K562 (cell line): ENCODE measurements around the gene ATP8B4. TPM values are rescaled to one million over a fixed set of nuclear protein-coding genes. Genes with fewer than 3 reads are reported as not detected.

Experiments
- ATF6 ChIP-seq: sonication (generic); formaldehyde crosslinking; IDR thresholded peaks from 2 replicates; pipeline ENCODE4 v1.4.0; 2020; ENCODE audit warnings: mild to moderate bottlenecking, missing genetic modification reagents
- BDP1 ChIP-seq: IDR thresholded peaks from 3 replicates; pipeline ENCODE4 v1.6.1; 2011; ENCODE audit not compliant: insufficient read length, insufficient read depth
- HMGN3 ChIP-seq: IDR thresholded peaks from 2 replicates; pipeline ENCODE4 v1.6.1; 2011; ENCODE audit warnings: borderline replicate concordance, low read depth, mild to moderate bottlenecking, mixed read lengths, low read length; ENCODE audit not compliant: insufficient read length; ENCODE audit errors: extremely low read depth
- ILF3 ChIP-seq: fragments of 450-650 bp; IDR thresholded peaks from 2 replicates; pipeline ENCODE4 v1.6.1; 2018; ENCODE audit warnings: antibody characterized with exemption, mild to moderate bottlenecking, moderate library complexity, borderline replicate concordance
- MEF2D ChIP-seq: conservative IDR thresholded peaks from 2 replicates; pipeline ENCODE4 v1.6.1; 2016; ENCODE audit warnings: low read depth, missing genetic modification characterization, missing compliant biosample characterization
- MYNN ChIP-seq, 2 experiments: sonication (generic); formaldehyde crosslinking in 1 of 2; IDR thresholded peaks; 2 replicates each; pipeline versions ENCODE4 v1.5.0 to v1.6.1; 2016 to 2020; ENCODE audit warnings: antibody characterized with exemption in 1 of 2, missing genetic modification reagents in 1 of 2
- RAD21 ChIP-seq, 2 experiments: fragments of 250-450 bp in 1 of 2; fragments of 450-650 bp in 1 of 2; sonication (Bioruptor Pico) in 1 of 2; formaldehyde crosslinking in 1 of 2; IDR thresholded peaks in 1 of 2; conservative IDR thresholded peaks in 1 of 2; 2 replicates each; pipeline versions ENCODE4 v1.4.0 to v1.8.0; 2020 to 2022; ENCODE audit warnings: mild to moderate bottlenecking in 2 of 2, moderate library complexity in 1 of 2
- RHOXF2B ChIP-seq: fragments of 250-450 bp; sonication (Bioruptor Pico); conservative IDR thresholded peaks from 2 replicates; pipeline ENCODE4 v1.5.1; 2021
- SRF ChIP-seq, 2 experiments: fragments of 250-450, 450-650 bp in 1 of 2; sonication (Bioruptor Pico) in 1 of 2; sonication (generic) in 1 of 2; formaldehyde crosslinking; IDR thresholded peaks; 2 replicates each; pipeline versions ENCODE4 v1.5.0 to v1.5.1; 2020 to 2022; ENCODE audit warnings: mild to moderate bottlenecking in 1 of 2, missing genetic modification reagents in 1 of 2
- STAG1 ChIP-seq: sonication (generic); formaldehyde crosslinking; IDR thresholded peaks from 2 replicates; pipeline ENCODE4 v1.5.0; 2020; ENCODE audit warnings: missing genetic modification reagents, borderline replicate concordance
- TCF3 ChIP-seq: sonication (generic); formaldehyde crosslinking; IDR thresholded peaks from 2 replicates; pipeline ENCODE4 v1.4.0; 2020; ENCODE audit warnings: mild to moderate bottlenecking, missing genetic modification reagents
- TEAD2 ChIP-seq: fragments of 450-650 bp; IDR thresholded peaks from 2 replicates; pipeline ENCODE4 v1.6.1; 2016; ENCODE audit warnings: missing genetic modification characterization, control low read depth, missing compliant biosample characterization
- ZBTB11 ChIP-seq, 3 experiments: fragments of 200-800 bp in 1 of 3; fragments of 250-450 bp in 1 of 3; fragments of 450-650 bp in 1 of 3; sonication (Bioruptor Pico) in 1 of 3; sonication (Bioruptor generic) in 1 of 3; formaldehyde crosslinking in 1 of 3; IDR thresholded peaks; 2 replicates each; pipeline versions ENCODE4 v1.6.1 to v1.8.0; 2016 to 2022; ENCODE audit warnings: mild to moderate bottlenecking in 2 of 3, missing genetic modification characterization in 2 of 3, missing compliant biosample characterization in 1 of 3, moderate library complexity in 1 of 3
- ZNF224 ChIP-seq: sonication (generic); formaldehyde crosslinking; IDR thresholded peaks from 2 replicates; pipeline ENCODE4 v1.8.0; 2022; ENCODE audit warnings: mild to moderate bottlenecking, missing genetic modification reagents
- ZNF586 ChIP-seq: fragments of 450-650 bp; formaldehyde crosslinking; conservative IDR thresholded peaks from 2 replicates; pipeline ENCODE4 v1.4.0; 2020; ENCODE audit warnings: mild to moderate bottlenecking, moderate library complexity
- ZNF766 ChIP-seq: fragments of 200-800 bp; sonication (Bioruptor generic); conservative IDR thresholded peaks from 2 replicates; pipeline ENCODE4 v1.6.1; 2016; ENCODE audit warnings: missing genetic modification characterization, missing compliant biosample characterization
- polyA plus RNA-seq, 8 experiments: library from polyadenylated mRNA; depleted of rRNA in 4 of 8; stranded (reverse) in 5 of 8; unstranded in 3 of 8; fragments of >200 nt; fragmentation: Nextera tagmentation in 2 of 8; fragmentation: Illumina TruSeq in 1 of 8; extraction: Ambion mirVana in 2 of 8; extraction: Trizol in 1 of 8; gene quantifications; 2 replicates each; pipeline versions ENCODE4 v1.2.1 to v1.2.3, GENCODE V29; 2011 to 2014; ENCODE audit warnings: inconsistent platforms in 1 of 8, missing spikeins in 1 of 8
- total RNA-seq, 7 experiments: library from RNA; depleted of rRNA in 6 of 7; stranded (reverse); fragments of >200 nt in 6 of 7; fragmentation: Illumina TruSeq in 2 of 7; extraction: Trizol in 2 of 7; gene quantifications; 2 replicates each; pipeline versions ENCODE4 v1.2.1 to v1.2.3, GENCODE V29; 2011 to 2021; ENCODE audit warnings: low replicate concordance in 1 of 7
- TF ChIP-seq, protein P1 (sequence below): fragments of 150-350 bp; conservative IDR thresholded peaks from 2 replicates; pipeline ENCODE4 v1.6.1; 2014; ENCODE audit warnings: low read length

The ATP8B4 gene
- total and polyA plus RNA-seq, 9 of the 15 experiments (the other 6 are each of a cell fraction or from before 2014, with no cell fraction given), result 0.14 to 2.5 (median 0.44) TPM

DNA sequence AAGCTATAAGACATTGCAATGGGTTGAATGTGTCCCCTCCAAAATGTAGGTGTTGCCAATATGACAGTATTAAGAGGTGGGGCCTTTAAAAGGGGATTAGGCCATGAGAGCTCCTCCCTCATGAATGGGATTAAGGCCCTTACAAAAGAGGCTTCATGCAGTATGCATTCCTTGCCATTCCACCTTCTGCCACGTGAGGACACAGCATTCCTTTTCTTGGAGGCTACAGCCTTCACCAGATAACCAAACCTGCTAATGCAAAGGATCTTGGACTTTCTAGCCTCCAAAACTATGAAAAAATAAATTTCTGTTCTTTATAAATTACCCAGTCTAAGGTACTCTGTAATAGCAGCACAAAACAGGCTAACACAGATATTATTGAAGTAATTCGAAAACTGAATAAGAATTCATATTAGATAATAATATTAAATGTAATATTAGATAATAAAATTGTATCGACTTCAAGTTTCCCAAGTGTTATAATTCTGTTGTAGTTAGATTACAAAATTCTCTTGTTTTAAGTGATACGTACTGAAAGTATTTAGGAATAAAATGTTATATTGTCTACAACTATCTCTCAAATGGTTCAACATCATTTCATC is 29.4 kb upstream of the ATP8B4 start (continued):
- no peak for TF ChIP-seq ZBTB11 (CRISPR knock-in tag; IDR thresholded peaks at IDR 0.05)
- TF ChIP-seq ZNF224 (CRISPR knock-in tag), result no peak
- peak; percentile 92 to 98 for TF ChIP-seq RAD21 (CRISPR knock-in tag; conservative IDR thresholded peaks at IDR 0.05 in 1 of 2, IDR thresholded peaks at IDR 0.05 in 1 of 2)
- no peak for TF ChIP-seq TCF3 (CRISPR knock-in tag)
- peak; percentile 53; the same call in 1 of the 2 replicates for TF ChIP-seq STAG1
- TF ChIP-seq RHOXF2B (CRISPR knock-in tag), result no peak
- no peak for TF ChIP-seq ILF3
- TF ChIP-seq ZNF766 (CRISPR knock-in tag), result 0 out of 2 replicates have a peak, but pooled peaks have one; percentile 20
- TF ChIP-seq, protein P1, sequence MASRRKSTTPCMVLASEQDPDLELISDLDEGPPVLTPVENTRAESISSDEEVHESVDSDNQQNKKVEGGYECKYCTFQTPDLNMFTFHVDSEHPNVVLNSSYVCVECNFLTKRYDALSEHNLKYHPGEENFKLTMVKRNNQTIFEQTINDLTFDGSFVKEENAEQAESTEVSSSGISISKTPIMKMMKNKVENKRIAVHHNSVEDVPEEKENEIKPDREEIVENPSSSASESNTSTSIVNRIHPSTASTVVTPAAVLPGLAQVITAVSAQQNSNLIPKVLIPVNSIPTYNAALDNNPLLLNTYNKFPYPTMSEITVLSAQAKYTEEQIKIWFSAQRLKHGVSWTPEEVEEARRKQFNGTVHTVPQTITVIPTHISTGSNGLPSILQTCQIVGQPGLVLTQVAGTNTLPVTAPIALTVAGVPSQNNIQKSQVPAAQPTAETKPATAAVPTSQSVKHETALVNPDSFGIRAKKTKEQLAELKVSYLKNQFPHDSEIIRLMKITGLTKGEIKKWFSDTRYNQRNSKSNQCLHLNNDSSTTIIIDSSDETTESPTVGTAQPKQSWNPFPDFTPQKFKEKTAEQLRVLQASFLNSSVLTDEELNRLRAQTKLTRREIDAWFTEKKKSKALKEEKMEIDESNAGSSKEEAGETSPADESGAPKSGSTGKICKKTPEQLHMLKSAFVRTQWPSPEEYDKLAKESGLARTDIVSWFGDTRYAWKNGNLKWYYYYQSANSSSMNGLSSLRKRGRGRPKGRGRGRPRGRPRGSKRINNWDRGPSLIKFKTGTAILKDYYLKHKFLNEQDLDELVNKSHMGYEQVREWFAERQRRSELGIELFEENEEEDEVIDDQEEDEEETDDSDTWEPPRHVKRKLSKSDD, result no peak
- no peak for TF ChIP-seq ZNF586
- no peak for TF ChIP-seq BDP1
- TF ChIP-seq SRF (CRISPR knock-in tag; IDR thresholded peaks at IDR 0.05), result no peak; a peak in 1 of 4 replicates
- no peak for TF ChIP-seq HMGN3
- TF ChIP-seq MEF2D, result no peak
- TF ChIP-seq ATF6, result no peak
- TF ChIP-seq TEAD2 (tag), result 0 out of 2 replicates have a peak, but pooled peaks have one; percentile 29
- TF ChIP-seq MYNN (IDR thresholded peaks at IDR 0.05), result no peak
- TF ChIP-seq MYNN (CRISPR knock-in tag; IDR thresholded peaks at IDR 0.05), result no peak
